Fibroblast of pulmonary artery (primary cell): ENCODE data around the gene NTRK2.

Experiments used
- DNase-seq: peaks from one replicate; pipeline ENCODE4 v3.0.0-alpha.2; 2010; ENCODE audit warnings: low read depth
- H3K4me3 ChIP-seq: replicated peaks from 2 replicates; pipeline ENCODE4 v1.5.1; 2011; ENCODE audit warnings: low read depth, mild to moderate bottlenecking, control low read depth, low read length, moderate library complexity
- CTCF ChIP-seq: IDR thresholded peaks from 2 replicates; pipeline ENCODE4 v1.5.1; 2011; ENCODE audit warnings: mild to moderate bottlenecking, control low read depth, low read length, inconsistent platforms; ENCODE audit errors: missing control alignments

The NTRK2 gene

GRCh38 chr9:84880835-84881234 lies 211.3 kb downstream of the NTRK2 start:
- TF ChIP-seq CTCF = no peak
- DNase-seq = no peak
- no peak overlapping the region for H3K4me3 ChIP-seq

- TF ChIP-seq CTCF = no peak
- H3K4me3 ChIP-seq = no peak overlapping the region
- DNase-seq = no peak
Measured at GRCh38 chr9:84886866-84887265, 217.3 kb downstream of the NTRK2 start.

- DNase-seq = no peak
- no peak for TF ChIP-seq CTCF
- H3K4me3 ChIP-seq = no peak overlapping the region
Measured at GRCh38 chr9:84891924-84892323, 222.4 kb downstream of the NTRK2 start.

GRCh38 chr9:84893419-84894128 lies 224.0 kb downstream of the NTRK2 start:
- no peak for TF ChIP-seq CTCF
- no peak overlapping the region for H3K4me3 ChIP-seq
- DNase-seq = no peak

GRCh38 chr9:84894859-84895258 lies 225.3 kb downstream of the NTRK2 start:
- DNase-seq = no peak
- no peak overlapping the region for H3K4me3 ChIP-seq
- TF ChIP-seq CTCF = no peak

- DNase-seq = no peak
- no peak overlapping the region for H3K4me3 ChIP-seq
- TF ChIP-seq CTCF = no peak
Measured at GRCh38 chr9:84897362-84898094, 228.0 kb downstream of the NTRK2 start.
